ENCODE measurements around the gene FBXW12.

FBXW12 gene

DNA sequence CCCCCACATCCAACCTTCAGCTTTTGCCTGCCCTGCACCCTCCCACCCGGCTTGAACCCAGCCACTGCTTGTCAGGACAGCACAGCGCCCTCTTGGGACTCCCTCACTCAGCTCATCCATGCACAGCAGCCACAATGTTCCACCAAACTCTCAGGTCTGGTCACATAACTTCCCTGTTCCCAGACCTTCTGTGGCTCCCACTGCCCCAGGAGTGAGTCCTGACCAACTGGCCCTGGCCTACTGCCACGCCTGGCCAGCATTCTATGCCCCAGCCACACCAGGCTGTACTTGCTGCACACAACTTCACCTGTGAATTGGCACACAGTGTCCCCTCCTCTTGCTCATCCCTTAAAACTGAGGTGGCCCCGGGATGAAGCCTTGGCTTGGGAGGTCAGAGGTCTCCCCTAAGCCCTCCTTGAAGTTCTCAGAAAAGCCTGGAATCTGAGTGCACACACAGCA is 36.8 kb downstream of the FBXW12 start:
- no peak for DNase-seq

DNA sequence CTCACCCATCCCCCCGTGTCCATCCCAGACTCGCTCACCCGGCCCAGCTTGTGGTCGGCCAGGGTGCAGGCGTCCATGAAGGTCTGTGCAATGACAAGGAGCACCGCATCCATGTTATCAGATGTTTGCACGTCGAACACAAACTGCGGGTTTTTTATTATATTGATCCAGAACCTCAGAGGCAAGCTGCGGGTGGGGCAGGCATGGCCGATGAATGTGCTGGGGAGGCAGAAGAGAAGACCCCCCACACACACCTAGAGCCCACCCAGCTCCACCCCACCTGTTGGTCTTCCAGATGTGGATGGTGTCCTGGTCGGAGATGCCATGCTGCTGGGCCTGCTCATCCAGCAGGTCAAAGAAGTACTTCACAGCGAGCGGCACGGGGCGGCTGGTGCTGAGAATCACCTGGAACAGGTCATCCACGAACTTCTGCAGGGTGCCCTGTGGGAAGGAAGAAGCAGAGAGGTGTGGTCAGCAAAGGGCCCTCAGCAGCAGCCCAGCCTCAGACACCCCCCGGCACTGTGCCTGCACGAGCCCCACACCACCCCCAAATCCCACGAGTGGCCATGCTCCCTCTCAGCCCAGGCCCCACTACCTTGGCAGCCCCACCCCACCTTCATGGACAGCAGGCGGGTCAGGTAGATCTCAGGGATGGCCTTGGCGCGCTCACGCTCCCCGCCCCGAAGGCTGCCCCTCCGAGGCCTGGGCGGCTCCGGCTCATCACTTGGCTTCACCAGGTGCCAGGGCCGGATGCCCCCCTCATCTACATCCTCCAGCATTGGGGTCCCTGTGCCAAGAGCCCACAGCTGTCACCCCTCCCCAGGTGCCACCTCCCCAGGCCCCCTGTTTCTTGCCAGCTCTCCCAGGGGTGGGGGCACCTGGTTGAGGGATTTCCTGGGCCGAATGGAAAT is 37.5 kb downstream of the FBXW12 start:
- DNase-seq, result no peak

DNA sequence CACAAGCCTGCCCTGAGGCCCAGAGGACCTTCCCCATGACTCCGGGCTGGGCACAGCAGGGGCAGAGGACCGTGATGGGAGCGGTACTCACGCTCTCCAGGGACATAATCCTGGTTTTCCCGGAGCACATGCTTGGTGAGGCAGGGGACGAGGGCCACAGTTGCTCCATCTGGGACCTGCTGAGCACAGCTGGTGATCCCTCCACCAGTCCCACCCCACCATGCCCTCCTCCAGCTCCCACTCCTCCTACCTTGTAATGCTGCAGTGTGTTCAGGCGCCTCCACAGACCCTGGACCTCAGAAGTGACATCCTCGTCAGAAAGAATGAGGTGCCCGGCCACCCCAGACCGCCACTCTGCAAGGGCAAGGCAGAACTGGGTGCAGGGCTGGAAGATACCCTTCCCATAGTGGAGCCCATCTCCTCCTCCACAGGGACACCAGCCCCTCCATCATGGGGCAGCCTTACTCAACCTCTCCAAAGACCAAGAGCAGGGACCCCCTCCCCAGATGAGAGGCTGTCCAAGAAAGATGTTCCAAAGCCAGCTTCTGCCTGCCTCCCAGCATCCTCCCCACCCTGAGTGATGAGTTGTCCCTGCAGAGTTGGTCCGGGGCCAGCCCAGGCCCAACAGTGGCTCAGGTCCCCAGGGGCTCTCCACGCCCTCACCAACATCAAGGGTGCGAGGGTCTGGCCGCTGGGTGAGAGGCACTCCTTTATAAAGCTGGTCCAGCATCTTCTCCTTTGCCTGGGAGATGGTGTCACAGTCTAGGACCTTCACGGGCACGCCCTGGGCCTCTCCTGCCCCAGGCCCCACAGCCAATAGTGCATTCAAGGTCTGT is 38.4 kb downstream of the FBXW12 start:
- peak in 1 of 5 donors; percentile 7 for DNase-seq

DNA sequence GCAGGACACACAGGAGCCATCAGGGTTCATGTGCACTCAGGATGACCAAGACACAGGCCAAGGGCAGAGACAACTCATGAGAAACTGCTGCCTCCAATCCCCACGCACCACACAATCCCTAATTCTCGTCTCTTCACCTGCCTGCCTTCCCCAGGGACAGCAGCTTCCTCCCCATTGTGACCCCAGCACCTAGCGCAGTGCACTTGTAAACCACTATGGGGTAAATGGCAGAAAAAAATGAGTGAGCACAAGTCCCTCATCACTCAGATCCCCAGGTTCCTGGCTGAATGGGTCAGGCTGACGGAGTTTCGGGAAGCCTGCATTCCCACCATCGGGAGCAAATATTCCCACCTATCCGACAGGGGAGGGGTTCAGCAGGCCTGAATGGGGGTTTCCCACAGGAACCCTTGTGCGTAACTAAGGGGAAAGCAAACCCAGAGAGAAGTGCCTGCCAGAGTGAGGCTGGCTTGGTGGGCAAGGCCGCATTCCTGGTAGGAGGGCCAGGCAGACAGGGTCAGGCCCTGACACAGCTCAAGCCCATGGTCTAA is 39.1 kb downstream of the FBXW12 start:
- peak in 1 of 5 donors; percentile 7 for DNase-seq

DNA sequence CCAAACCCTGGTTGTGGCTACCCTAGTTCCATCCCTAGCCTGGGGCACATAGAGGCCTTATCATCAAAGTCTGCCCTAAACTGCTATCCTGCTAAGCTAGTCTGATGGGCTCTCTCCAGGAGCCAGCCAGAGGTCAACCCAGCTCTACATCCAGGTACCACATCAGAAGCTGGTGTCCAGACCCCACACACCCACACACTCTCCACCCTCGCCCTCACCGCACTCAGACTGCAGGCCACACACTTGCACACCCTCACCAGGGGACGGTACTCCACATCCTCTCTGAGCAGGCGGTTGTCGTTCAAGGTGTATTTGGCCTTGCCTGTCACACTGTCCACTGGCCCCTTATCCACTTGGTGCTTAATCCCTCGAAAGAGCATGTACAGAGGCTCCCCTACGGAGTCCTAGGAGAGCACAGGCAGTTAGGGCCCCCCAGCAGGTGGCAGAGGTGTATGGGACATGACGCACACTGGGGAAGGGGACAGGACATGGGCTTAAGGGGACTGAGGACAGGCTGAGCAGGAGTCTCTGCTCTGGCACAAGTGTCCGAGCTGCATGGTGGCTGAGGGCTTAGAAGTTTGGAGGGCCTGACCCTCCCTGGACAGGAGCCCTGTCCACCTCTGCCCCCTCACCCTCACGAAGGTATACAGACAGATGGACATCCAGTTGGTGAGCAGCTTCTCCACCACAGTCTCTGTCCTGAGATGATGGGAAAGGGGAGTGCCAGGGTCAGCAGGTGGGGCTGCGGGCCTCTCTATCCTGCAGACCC is 39.8 kb downstream of the FBXW12 start:
- no peak for DNase-seq

DNA sequence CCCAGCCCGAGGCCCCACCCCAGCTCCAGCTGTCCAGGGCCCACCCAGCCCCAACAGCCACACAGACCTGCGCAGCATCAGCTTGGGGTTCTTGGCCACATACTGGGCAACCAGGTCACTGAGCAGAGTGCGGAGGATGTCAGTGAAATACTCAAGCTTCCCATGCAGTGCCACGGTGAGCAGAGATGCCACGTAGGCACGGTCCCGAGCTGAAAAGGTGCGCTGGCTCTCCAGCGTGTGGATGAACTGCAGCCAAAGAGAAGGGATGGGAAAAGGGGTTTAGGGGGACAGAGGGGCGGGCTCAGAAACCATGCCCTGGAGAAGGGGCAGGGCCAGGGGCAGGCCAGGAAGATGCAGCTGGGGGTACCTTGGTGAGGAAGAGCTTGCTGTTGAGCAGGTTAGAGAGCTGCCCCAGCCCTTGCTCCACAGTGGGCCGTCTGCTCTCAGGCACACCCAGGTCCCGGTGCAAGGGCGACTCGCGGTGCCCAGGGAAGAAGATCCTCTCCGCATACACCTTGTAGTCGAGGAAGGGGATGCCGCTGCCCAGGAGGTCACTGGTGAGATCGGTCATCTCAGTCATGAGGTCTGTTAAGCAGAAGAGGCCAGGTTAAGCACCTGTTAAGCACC is 40.5 kb downstream of the FBXW12 start:
- DNase-seq, result no peak

DNA sequence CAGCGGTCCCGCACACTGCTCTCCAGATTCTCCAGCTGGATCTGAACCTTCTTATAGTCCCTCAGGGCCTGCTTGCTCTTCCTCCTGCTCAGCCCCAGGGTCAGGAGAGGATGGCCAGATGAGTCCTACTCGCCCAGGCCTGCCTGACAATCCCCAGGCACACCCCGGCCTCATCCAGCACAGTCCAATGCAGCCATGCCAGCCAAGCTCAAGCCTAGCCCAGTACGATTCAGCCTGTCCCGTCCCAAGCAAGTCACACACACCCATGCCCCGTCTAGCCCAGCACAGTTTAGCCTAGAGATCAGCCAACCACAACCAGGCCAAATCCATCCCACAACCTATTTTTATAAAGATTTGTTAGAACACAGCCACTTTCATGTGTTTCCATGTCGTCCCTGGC is 41.1 kb downstream of the FBXW12 start:
- no peak for DNase-seq

DNA sequence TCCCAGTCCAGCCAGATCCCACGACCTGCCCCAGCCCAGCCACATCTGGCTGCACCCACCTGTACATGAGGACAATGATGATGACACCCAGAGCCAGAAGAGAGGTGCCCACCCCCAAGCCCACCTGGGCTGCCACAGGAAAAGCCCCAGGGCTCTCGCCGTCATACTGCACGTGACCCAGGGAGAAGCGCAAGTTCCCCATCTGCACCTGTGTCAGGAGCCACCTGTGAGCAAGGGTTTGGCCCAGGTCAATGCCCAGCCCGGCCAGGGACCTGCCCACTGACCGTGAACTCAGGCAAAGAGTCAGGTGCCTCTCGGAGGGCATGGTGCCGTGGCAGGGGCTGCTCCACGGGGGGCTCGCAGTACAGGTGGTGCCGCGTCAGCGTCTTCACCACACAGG is 41.6 kb downstream of the FBXW12 start:
- DNase-seq, result no peak

DNA sequence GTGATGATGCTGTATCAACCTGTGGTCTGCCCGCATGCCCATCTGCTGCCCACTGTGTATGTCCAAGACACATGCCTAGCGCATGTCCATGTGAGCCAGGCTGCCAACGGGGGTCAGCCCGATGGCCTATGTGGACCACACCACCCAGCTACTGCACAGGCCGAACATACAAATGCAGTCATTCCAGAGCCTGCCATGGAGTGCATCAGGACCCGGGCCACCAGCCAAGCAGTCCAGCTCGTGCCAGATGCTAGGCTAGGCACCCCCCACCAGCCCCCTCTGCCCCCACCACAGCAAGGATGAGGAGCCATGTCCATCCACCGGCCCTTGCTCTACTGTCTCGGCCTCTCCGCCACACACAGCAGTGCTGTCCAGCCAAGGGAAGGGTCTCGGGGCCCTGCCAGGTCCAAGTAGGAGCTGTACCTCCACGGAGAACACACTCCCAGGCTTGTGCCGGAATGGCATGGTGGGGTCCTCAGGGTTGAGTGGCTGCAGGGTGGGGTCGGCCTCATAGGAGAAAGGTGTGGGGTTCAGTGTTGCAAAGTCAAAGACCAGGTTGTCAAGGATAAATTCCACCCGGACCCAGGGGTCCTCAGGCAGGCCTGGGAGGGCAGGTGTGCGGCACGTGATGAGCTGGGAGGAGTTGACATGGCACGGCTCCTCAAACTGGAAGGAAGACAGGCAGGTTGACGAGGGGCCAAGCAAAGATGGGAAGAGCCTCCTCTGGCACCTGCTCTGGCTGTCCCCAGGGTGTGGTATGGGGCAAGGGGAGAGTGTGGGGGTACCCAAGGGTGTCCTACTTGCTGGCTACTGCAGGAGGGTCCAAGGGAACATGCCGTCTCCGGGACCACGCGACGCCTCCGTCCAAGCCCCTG is 42.6 kb downstream of the FBXW12 start:
- no peak for DNase-seq

DNA sequence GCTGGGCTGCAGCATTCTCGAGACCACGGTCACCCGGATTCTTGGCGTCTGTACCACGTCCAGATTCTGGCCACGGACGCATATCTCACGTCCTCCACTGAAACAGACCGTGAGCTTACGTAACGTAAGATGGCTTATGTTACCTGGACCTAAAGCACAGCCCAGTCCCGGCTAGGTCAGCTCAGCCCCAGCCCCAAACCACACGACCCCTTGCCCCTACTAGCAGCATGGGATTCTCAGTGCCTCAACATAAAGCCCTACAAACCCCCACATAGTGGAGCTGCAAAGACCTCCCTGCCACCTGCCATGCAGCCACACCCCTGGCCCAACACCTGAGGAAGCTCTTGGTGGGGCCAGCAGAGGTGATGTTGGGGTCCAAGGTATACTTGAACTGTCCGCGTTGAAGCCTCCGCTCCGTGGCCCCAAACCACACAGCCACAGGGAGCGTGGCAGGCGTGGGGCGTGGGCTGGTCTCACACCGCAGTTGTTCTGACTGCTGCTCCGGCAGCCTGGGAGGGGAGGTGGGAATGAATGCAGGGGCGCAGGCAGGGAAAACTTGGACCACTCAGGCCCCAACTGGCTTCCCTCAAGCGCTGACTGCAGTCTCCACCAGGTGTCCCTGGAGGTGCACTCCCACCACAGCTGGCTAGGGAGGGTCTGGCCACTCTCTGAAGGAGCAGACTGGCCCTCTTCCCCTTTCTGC is 43.4 kb downstream of the FBXW12 start:
- DNase-seq, result no peak

DNA sequence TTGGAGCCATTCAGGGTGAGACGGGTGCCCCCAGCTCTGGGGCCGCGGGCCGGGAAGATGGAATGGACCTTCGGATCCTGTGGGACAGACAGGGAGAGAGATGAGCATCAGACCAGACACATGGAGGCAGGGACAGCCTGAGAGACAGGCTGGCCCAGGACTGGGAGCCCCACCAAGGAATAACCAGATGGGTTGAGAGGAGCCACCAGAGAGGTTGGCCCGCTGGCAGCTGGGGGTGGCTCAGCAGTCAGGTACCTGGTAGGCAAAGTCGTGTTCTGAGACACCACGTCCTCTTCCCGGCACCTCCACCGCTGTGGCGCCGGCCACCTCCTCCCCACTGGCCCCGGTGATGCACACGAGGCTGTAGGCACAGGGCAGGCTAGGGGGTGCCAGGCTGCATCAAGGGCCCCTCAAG is 44.1 kb downstream of the FBXW12 start:
- no peak for DNase-seq

DNA sequence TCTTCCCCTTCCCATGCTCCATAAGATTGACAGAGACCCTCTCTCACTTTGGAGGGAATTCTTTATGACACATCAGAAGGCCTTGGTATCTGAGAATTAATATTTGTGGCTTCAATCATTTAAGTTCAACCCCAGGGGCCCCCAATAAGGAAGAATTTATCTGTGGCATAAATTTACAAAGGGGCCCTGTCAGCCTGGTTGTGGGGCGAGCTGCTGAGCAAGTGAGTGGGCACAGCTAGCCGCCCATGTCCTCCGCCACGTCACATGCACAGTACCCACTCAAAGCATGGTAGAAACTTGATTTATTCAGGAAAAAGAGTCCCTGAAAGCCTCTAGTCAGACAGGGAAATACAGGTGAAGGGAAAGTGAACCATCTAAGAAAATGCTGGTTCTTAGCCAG is 44.5 kb downstream of the FBXW12 start:
- no peak for DNase-seq

DNA sequence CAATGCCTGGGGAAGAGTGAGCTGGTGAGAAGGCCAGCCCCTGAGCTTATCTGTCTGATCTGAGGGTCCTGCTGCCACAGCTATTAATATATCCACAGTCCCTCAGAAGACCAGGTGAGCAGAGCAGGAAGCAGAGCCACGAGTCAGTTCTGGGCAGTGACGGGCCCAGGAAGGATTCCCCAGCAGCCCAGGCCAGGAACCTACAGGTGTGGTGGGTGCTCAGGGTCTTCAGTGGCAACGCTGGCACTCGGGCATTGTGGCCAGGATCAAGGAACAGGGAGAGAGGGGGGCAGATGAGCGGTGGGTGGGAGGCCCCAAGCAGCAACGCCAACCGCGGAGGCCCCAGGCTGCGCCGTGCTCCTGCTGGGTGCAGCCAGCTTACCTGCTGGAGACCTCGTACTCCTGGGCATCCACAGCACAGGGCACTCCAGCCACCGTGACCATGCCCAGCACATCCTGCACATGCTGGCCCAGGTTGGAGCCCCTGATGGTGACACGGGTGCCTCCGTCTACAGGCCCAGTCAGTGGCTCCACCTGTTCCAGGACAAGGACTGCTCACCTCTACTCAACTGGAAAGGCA is 45.6 kb downstream of the FBXW12 start:
- DNase-seq, result no peak

DNA sequence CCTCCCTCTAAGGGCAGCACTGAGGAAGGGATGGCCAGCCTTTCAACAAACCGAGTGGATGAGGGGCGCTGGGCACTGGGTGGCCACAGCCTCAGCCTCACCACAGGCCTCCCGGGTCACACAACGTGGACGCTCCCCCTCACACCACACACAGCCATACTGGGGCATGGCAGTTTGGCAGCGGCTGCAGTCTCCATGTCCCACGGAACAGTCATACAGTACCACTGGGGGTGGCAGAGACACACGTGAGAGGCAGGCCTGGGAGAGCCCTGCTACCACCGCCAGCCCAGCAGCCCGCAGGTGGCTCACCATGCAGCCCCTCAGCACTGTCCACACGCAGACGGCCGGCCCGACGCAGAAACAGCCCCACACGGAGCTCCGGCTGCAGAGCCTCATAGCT is 46.1 kb downstream of the FBXW12 start:
- no peak for DNase-seq

DNA sequence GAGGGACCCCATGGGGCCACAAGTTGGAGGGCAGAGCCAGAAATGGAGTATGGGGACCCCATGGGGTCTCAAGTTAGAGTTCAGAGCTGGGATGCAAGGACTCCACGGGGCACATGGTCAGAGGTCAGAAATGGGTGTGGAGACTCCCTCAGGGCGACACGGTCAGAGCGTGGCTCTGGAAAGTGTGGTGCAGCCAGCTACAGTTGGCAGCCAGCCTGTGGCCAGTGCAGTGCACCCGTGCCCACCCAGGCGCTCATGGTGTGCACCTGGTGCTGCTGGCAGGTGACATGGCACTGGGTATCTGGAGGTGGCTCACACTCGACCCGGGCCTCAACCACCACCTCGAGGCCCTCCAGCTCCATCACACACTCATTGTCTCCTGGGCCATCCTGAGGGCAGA is 46.6 kb downstream of the FBXW12 start:
- DNase-seq, result no peak

DNA sequence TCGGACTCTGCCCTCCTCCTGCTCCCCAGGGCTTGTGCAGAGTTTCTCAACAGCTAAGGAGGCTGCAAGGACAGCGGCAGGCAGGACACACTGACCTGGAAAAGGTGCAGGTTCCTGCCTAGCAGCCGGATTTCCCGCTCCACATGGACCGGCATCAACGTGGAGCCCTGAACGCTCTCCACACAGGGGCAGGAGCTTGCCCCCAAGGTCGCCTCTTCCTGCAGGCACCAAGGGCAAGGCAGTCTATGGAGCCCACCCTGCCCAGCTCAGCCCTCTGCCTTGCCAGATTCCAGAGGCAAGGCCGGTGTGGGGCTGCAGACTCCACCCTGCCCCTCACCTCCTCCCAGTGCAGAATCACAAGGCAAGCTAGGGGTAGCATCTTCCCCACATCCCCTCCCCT is 47.1 kb downstream of the FBXW12 start:
- DNase-seq, result no peak

DNA sequence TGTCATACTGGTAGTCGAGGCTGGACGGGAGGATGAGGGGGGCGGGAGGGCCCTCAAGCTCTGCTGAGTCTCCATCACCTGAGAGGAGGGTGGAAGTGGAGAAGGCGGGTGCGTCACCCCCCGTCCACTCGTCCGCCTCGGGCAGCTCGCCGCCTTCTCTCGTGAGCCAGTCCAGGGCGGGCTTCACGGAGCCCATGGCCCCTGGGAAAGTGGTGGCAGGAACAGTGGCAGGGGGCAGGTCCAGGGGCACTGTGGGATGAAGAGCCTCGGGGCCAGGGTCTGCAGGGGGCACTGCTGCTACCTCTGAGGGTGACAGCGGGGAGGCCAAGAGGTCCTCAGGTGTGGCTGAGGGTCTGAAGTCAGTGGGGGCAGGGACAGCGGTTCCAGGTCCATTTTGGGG is 47.6 kb downstream of the FBXW12 start:
- DNase-seq, result no peak

DNA sequence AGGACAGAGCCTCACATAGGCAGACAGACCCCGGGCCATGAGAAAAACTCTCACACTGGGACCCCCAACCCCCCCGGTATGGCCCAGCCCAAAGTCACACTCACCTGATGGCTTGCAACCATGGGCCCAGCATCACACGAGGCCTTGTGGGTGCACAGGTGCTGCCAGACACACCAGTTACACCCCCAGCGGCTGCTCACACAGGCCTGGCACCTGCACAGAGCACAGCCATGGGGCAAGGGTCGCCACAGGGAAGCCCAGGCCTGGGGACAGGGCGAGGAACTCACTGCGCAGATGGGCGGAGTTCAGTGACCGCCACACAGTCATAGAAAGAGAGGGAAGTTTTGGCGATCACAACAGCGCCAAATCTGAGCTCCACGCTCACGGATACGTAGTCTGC is 48.5 kb downstream of the FBXW12 start:
- no peak for DNase-seq

DNA sequence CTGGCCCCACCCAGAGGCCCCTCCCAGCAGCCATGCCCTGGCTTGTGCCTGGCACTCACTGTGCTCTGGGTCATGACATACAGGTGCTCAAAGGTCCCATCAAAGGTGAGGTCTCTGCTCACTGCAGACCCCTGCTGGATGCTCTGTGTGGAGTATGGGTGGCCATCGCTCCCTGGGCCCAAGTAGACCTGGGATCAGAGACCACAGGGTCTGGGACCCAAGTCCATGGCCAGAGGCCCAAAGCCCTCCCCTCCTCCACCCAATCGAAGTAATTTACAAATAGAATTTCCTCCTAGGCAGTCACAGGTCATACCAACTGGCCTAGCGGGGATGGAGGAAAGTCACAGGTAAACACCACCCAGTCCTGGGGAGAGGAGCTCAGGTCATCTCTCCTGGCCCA is 50.3 kb downstream of the FBXW12 start:
- DNase-seq, result no peak

DNA sequence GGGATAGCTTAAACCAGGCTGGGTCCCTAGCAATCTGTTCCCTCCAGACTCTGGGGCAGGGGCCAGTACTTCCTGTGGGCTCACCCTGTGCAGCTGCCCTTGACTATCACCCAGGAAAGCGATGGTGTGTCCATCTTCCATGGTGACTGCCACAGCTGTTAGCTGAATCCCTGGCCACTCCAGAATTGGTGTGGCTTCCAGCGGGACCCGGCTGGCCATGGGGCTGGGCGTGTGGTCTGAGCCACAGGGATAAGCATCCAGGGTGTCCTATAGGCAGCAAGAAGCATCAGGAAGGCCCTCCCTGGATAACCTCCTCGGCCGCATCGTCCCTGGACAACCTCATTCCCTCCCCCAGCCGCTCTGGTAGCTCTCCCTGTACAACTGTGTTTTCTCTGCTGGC is 50.7 kb downstream of the FBXW12 start:
- no peak for DNase-seq

Measured in T-helper 1 cell (primary cell).